Activated CD4-positive, alpha-beta T cell treated with anti-CD3 and anti-CD28 coated beads, Interleukin-2, amount 50 U/mL, for 1 hour (primary cell): Measurements from ENCODE around the gene PRKCB.
"Not testable (repeated sequence)": the region's sequence is repeated elsewhere in the genome, so short reads cannot be mapped to it uniquely, and the experiment has no call there.

ENCODE experiments used
- DNase-seq: peaks from one replicate; pipeline ENCODE4 v3.0.0-alpha.2; 2020

The PRKCB gene

DNA sequence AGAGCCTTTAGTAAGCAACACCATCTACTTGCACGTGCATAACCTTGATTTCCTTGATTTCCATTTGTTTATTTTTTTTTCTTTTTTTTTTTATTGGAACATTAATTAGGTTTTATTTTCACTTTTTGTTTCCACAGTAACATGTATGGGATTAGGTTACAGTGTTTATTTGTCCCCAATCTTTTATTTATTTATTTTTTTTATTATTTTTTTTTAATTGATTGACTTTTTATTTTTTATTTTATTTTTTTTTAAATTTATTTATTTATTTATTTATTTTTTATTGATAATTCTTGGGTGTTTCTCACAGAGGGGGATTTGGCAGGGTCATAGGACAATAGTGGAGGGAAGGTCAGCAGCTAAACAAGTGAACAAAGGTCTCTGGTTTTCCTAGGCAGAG lies 272.3 kb downstream of the PRKCB start:
- not testable (repeated sequence) for DNase-seq

GRCh38 chr16:24111724-24112302 lies 276.0 kb downstream of the PRKCB start:
- DNase-seq, result no peak

GRCh38 chr16:24113115-24113745 lies 277.4 kb downstream of the PRKCB start:
- DNase-seq, result no peak

GRCh38 chr16:24114876-24115275 lies 279.1 kb downstream of the PRKCB start:
- DNase-seq, result no peak

DNA sequence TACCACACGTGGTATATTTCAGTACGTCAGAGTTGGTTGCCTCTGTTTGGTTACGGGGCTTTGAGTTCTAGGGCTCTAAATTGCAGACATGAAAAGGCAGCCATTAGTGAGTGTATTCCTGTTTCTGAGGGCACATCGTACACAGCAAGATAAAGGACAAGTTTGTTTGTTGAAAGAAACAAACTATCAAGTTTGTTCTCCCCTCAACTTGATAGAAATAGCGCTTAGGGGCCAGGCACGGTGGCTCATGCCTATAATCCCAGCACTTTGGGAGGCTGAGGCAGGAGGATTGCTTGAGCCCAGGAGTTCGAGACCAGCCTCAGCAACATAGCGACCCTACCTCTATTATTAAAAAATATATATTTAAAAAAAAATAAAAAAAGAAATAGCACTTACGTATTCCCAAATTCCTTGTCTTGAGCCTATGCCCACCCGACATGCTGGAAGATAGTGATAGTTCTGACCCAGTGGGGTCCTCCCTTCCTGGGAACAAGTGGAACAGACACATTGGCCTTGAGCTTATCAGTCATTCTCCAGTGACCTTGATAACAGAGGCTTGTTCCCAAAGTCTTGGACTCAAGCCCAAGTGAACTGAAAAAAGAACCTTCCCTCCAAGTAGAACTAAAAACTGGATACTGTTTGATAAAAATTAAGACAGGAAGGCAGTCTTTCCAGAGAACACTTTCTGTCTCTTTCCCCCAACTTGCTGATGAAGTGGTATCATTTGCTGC lies 280.4 kb downstream of the PRKCB start:
- DNase-seq, result no peak

GRCh38 chr16:24116989-24117388 lies 281.2 kb downstream of the PRKCB start:
- no peak for DNase-seq

DNA sequence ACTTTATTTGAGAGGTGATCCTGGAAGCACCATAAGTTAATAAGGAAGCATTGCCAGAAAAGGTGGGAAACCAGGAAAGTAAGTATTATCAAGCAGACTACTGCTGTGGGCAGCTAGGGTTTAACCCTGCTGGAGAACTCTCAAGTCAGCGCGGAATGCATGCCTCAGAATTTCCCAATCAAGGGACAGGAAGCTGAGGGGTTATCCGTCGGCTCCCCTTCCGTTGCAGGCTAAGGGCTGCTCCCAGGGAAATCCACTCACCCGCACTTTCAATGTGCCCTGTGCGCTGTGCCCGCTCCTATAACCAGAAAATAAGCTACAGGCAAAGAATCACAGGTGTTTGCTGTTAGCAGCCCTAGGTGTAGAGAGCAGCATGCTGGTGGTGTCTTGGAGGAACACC lies 281.9 kb downstream of the PRKCB start:
- no peak for DNase-seq

- no peak for DNase-seq
Observed at GRCh38 chr16:24118126-24118821, 282.5 kb downstream of the PRKCB start.

DNA sequence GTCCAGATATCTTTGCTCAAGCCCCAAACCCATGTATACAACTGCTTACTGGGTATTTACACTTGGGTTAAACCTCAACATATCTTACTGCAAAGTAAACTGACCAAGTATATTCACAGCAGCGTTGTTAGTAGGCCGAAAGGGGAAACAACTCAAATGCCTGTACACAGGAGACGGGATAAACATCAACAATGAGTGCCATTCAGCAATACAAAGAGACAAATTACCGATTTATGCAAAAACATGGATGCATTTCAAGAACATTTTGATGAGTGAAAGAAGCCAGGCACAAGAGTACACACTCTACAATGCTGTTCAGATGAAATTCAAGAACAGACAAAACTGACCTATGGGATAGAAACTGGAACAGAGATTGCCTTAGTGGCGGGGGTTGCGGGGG lies 284.0 kb downstream of the PRKCB start:
- no peak for DNase-seq

DNA sequence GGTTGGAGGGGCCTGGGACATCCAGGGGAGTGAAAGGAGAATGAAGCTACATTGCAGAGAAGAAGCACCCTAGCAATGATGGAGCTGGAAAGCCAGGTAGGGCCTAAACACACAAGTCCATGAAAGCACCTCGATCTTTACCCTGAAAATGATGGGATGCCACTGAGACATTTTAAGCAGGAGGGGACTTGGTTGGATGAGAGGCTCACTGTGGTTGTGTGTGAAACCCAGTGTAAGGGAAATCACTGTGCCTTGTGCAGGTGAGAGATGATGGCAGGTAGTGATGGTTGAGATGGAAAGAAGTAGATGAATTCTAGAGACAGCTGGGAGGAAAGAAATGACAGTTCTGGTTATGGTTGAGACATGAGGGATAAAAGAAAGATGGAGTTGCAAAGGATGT lies 287.5 kb downstream of the PRKCB start:
- DNase-seq, result no peak

GRCh38 chr16:24124291-24124690 lies 288.5 kb downstream of the PRKCB start:
- no peak for DNase-seq

DNA sequence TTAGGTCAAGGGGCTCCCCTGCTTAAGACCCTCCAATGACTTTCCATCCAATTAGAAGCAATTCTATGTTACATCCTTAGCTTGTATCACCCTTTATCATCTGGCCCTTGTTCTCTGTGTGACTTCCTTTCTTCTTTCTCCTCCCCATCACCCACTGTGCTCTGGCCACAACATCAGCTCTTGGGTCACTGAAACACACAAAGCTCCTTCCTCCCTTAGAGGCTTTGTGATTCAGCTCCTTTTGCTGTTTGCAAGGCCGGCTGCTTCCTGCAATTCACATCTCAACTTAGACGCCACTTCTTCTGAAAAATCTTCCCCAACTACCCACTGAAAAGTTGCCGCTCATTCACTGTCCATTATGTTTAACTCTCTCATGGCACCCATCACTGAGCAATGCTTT lies 289.4 kb downstream of the PRKCB start:
- DNase-seq, result no peak

DNA sequence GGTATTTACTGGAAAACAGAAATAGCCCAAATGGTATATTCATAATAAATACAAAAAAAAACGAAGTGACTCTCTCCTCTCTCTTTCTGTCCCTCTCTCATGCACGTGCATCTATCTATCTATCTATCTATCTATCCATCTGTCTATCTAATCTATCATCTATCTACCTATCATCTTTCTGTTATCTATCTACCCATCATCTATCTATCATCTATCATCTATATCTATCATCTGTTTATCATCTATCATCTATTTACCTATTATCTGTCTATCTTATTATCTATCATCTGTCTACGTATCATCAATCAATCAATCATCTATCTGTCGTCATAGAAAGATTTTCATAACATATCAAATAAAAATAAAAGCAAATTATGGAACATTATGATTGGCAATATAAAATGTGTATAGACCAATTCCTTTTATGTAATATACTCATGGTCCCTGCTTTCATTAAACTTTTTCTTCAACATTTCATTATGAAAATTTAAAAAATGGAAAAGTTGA lies 293.7 kb downstream of the PRKCB start:
- no peak for DNase-seq

- DNase-seq, result no peak
Observed at GRCh38 chr16:24130494-24131085, 294.8 kb downstream of the PRKCB start.

GRCh38 chr16:24131294-24131693 lies 295.5 kb downstream of the PRKCB start:
- no peak for DNase-seq

GRCh38 chr16:24132048-24132796 lies 296.4 kb downstream of the PRKCB start:
- DNase-seq, result no peak

DNA sequence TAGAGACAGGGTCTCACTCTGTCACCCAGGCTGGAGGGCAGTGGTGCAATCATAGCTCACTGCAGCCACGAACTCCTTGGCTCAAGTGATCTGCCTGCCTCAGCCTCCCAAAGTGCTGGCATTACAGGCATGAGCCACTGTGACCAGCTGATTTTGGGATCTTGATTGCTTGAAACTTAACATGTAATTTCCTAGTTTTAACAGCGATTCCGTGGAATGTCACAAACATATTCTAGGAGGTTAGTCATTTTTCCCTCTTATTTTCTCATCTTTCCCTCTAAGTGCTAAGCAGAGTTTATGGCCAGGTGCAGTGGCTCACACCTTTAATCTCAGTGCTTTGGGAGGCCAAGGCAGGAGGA lies 297.0 kb downstream of the PRKCB start:
- DNase-seq, result no peak

DNA sequence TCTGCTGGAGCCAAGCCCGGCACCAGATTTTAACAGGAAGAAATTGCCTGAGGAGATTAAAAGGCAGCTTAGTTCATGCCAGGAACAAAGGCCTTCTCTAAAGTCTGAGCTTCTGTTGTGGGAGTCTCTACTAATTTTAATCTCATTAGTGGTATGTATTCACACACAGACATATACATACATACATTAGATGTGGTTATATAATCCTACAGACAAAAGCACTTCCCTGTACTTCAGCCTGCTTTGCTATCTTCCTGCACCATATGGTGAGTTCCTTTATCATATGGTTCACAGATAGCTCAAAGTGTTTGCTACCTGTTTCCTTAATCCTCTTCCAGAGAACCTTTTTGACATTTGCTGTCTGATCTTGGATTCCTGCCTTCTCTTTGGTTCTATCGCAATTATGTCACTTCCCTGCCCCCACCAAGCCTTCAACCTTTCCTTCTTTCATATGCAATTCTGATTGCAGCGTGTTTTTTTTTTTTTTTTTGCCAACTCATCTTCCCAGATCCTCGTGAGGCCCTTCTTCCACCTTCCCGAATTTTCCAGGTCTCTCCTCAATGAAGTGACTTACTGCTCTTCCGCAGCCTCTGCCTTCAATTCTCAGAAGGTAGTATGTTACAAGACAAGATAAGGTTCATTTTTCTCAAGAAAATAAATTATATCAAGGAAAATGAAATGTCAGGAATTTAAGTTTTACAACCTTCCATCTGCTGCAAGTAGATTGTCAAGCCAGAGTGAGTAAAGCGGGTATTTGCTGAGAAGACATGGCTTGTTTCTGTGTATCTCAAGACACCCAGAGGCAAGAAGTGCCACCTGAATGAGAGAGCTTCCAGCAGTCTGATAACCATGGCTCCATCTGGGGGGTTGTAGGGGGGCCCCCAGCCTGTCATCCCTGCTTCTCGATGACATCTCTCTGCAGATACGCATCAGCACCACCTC lies 300.1 kb downstream of the PRKCB start:
- no peak for DNase-seq

DNA sequence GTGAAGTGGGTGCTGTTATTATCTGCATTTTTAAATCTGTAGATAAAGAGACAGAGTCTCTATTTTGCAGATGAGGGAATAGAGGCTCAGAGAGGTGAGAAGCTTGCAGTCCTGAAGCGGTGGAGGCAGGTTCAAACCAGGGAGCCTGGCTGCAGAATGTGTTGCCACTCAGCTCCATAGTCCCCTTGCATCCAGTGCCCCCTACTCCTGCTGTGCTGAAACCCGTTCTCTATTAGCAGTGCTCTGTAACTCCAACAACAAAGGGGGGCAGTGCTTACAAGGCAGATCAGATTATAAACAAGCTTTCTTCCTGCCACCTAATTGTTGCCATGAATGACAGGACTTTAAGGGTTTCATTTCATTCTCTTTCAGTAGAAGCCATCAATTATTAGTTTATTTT lies 302.2 kb downstream of the PRKCB start:
- DNase-seq, result no peak

- DNase-seq, result no peak
Observed at GRCh38 chr16:24138575-24138974, 302.8 kb downstream of the PRKCB start.

DNA sequence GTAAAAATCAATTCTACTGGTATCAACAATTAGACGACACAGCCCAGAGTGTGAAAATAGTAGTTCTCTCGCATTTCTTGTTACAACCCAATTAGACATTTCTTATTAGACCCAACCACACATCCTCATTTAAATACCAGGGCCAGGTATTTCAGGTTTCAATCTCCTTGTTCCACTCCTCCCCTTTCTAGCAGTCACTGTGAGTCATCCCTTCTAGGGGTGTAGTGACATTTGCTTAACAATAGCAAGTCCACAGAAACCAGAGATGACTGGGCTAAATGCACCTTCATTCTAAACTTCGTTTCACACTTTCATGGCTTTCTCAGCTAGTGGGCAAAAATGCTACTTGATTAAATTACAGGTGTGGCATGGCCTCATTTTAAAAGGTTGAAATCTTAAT lies 303.5 kb downstream of the PRKCB start:
- DNase-seq, result no peak
